Activated CD4-positive, CD25-positive, alpha-beta regulatory T cell (primary cell): Measurements from ENCODE around the gene SLC1A7.

Experiments
- DNase-seq, 4 experiments: peaks; one replicate each; lab custom pipeline; 2025; lab: John Stamatoyannopoulos, UW

Gene SLC1A7

GRCh38 chr1:53116307-53116810 lies 26.1 kb downstream of the SLC1A7 start:
- no peak for DNase-seq

- DNase-seq = no peak
Measured at GRCh38 chr1:53115403-53116306, 26.8 kb downstream of the SLC1A7 start.

- DNase-seq = no peak
Measured at GRCh38 chr1:53114581-53115400, 27.6 kb downstream of the SLC1A7 start.

DNA sequence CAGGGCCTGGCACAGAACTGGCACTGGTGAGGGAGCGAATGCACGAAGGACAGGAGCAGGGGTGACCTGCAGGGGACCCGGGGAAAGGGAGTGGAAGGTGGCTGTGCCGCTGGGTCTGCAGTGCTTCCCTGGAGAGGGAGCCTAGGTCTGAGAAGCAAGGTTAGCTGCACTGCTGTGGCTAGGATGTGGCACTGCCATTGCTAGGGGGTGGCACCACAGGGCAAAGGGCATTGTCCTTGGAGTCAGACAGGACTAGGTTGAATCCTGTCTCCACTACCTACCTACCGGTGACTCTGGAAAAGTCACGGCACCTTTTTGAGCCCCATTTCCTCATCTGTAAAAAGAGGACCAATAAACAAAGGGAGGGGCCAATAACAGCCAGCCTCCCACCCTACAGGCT lies 28.3 kb downstream of the SLC1A7 start:
- DNase-seq = no peak

DNA sequence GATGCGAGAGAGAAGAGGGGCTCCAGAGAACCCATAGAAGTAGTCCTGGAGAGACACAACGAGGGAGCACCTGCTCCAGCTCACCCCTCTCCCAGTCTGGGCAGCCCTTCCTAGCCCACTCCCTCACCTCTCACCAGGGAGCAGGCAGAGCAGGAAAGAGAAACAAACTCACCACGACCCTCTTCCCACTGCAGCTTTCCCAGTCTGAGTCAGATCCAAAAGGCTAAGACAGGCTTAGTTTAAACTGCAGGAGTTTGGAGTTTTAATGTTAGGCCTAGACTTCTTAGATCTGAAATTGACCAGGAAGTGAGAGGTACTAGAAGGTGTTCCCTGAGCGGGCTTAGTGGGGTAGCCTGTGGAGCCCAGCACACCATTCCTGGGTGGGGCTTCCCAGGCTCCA lies 29.6 kb downstream of the SLC1A7 start:
- no peak for DNase-seq

- DNase-seq = no peak
Measured at GRCh38 chr1:53112271-53112774, 30.1 kb downstream of the SLC1A7 start.

DNA sequence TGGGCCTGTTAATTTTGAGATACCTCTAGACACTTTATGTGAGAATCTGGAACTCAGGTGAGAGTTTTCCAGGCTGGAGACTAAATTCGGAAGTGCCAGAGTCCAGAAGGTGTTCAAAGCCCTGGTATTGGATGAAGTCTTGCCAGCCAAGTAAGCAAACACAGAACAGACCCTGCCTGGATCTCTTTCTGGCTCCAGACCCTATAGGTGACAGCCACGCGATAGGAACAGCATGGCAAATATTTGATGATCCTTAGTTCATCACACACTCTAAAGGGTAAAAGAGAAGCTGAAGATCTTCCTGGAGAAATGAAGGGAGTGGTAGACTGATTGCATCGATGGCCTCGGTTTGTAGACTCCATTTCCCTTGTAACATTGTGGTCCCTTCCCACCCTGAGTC lies 30.7 kb downstream of the SLC1A7 start:
- DNase-seq = no peak

DNA sequence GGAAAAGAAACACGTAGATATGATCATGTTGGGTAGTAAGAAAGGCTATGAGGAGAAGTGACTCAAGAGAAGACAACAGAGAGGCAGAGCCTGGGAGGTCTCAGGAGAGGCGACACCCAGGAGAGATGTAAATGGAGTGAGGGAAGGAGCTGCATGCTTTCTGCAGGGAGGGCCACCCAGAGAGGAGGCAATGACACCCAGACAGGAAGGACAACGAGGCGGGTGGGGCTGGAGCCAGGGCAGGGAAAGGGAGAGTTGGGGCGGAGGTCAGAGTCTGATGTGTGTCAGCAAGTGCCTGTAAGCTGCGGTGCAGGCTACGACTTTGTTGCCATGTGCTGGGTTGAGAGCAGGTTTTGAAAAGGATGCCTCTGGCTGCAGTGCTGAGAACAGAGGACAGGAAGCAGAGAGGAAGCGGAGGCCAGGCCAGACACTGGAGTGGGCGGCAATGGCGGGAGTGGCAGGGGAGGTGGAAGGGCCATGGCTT lies 31.3 kb downstream of the SLC1A7 start:
- DNase-seq = no peak

DNA sequence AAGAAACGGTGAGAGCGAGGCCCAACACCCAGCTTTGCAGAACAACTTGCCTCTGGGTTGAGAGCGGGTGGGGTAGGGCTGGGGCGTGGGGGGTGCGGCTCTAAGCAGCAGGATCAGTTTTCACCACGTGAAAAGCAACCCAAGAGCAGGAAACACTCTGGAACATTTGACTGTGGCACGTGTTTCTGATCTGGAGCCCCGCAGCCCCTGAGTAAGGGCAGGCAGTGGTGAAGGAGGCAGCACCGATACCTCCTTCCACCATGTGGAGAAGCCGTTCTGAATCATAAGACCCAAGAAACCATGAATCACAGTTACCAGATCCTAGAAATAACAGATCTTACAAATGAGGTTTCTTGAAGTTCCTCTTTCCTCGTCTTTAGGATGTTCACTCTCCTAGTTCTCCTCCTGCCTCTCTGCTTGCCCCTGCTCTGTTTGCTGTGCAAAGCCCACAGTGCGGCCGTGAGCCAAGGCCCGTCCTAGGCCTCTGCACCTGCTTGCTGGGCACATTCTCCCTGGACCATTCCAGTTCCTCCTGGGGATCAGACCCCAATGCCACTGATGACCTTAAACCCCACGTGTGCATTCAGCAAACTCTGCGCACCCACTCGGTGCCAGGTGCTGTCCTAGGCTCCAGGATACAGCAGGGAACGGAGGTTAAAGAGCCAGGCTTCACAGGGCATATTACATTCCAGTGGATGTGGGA lies 31.9 kb downstream of the SLC1A7 start:
- DNase-seq = no peak

- no peak for DNase-seq
Measured at GRCh38 chr1:53108646-53109580, 33.5 kb downstream of the SLC1A7 start.

DNA sequence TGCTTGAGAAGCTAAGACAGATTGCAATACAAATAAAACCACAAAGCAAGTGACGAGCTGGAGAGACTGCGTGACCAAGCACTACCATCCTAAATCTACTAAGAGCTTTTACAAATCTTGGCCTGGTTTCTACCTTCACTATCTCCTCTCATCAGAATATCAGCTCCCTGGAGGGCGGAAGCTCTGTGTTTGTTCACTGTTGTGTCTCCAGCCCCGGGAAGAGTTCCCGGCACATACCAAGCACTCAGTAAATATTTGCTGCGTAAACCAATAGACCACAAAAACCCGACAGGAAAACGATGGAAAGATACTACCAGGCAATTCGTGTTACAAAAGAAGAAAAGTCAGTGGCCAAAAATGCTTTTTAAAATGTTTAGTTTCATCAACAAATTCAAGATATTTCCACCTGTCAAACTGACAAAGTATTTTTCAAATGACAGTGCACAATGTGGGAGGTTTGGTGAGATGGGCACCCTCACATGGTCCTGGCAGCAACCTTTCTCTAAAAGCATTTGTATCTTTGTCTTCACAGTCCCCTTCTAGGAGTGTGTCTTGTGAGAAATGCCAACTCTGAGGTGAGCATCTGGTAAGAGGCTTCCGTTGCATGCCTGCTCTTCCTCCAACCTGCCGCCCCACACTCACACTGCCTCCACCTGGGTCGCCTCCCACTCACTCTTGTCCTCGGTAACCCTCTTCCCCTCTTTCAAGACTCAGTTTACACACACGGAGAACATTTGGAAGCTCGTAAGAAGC lies 34.7 kb downstream of the SLC1A7 start:
- no peak for DNase-seq

DNA sequence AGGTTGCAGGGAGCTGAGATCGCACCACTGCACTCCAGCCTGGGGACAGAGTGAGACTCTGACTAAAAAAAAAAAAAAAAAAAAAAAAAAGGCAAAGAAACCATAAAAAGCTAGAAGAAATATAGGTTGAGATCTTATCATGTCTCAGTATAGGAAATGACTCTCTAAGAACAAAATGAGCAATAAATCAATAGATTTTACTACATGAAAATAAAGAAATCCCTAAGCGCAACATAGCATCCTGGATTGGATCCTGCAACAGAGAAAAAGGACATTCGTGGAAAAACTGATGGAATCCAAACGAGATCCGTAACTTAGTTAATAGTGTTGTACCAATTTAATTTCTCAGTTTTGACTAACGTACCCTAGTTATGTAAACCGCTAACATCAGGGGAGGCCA lies 35.3 kb downstream of the SLC1A7 start:
- DNase-seq = no peak

DNA sequence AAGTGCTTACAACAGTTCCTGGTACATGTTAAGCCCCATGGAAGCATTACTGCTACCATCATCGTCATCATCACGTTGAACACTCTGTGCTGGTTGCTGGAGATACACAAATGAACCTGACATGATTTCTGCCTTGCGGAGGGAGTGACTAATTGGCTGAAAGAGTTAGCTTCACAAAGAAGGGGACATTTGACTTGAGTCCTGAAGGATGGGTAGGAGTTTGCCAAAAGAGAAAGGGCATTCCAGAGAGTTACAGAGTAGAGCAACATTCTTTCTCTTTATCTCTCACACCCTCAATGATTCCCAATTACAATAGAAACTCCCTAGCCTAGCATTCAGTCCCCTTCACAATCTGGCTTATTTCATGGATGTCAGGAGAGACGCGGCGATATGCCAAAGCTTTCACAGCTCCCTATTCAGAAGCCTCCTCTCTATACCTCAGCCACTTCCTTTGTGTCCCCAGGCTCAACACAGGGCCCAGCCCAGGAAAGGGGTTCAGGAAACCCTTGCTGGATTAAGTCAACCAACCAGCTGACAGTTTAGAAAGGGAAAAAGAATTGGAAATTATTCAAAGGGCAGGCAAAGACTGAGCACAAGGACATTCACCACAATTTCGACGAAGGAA lies 38.0 kb downstream of the SLC1A7 start:
- DNase-seq = no peak

- no peak for DNase-seq
Measured at GRCh38 chr1:53094533-53094919, 47.9 kb downstream of the SLC1A7 start.

- no peak for DNase-seq
Measured at GRCh38 chr1:53093778-53094532, 48.5 kb downstream of the SLC1A7 start.

DNA sequence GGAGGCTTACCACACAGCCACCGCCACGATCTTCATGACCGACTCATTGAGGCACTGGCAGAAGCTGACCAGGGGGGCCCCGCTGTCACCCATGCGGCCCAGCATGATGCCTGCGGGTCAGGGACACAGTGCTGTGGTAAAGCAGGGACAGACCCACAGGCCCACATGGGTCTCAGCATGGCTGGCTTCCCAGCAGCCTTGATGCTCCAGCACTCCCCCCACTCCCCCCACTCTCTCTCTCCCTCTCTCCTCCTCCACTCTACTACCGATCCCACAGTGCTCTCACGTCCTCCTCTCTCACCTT lies 49.0 kb downstream of the SLC1A7 start:
- no peak for DNase-seq

GRCh38 chr1:53092659-53093450 lies 49.6 kb downstream of the SLC1A7 start:
- DNase-seq = no peak
